NCI-H2081 treated with DMSO at 0.1 percent for 48 hours (cell line): ENCODE measurements around the gene CEBPG.

Source experiments
- DNase-seq: peaks from one replicate; lab custom pipeline; 2025; lab: John Stamatoyannopoulos, UW

CEBPG gene

DNA sequence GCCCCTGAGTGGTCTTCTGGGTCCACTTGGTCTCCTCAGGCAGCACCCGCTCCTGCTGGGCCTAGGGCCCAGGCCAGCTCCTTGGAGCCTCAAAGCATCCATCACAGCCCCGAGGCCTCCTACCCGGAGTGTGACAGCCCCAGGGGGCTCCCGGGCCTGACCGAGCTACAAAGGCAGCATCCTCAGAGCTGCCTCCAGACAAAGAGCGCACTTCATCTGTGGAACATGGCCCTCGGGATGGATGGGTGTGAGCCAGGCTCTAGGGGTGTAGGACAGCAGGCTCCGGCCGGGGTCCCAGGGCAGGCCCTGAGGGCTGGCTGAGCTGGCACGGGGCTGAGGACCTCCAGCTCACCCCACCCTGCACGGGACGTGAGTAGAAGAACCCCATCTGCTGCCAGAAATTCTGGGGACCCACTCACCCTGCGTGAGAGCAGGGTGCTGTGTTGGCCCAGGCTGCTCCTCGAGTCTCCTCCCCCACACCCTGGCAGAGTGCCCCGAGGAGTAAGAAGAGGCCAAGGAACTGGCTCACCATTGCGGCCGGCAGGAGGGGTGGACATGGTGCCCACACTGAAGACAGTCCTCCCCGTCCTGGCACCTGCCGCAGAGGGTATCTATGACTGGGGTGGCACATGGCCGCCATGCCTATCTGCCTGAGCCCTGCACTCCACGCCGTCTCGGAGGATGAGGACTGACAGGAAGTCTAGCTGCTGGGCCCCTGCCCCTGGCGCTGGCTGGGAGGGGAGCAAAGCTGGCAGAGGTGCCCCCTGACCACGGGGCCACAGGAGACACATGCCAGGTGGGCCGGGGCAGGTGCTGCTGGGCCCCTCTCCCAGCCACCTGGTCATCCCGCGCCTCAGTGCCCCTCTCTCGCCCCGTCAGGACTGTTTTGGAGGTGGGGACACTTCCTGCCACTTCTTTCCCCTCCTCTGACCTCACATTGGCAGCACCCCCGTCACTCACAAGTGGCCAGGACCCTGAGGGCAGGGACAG, 22.3 kb downstream of the CEBPG start:
- no peak for DNase-seq

DNA sequence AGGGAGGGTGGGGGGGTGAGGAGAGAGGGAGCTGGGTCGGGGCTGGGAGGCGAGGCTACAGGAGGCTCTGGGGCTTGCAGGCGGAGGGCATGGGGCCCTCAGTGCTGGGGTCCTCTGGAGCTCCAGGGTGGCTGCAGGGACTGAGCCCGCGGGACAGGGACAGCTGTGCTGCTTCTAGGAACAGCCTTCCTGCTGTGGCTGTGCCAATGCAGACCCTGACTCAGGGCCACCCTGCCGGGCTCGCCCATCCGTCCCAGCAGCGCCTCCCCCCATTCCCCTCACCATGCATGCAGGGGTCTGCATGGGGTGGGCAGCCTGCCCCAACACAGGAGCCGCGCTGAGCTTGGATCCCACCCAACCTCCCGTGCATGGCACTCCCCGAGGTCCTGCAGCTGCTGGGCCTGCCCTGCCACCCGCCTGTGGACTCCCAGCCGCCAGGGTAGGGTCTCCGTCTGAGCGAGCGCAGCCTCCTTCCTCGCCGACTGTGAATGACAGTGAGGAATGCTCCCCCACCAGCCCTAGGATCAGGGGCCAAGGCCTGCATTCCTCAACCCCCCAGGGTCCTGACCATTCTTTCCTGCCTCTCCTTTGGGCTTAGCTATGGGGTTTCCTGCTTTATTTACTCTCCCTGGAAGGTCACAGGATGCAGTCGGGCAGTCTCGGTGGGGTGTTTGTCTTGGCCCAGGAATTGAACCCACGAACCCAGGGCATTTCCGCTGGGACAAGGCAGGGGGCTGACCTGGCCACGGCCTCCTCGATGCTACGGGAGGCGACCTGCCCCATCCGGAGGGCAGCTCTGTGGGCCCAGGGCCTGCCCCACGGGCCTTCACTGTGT, 23.4 kb downstream of the CEBPG start:
- DNase-seq = no peak

- DNase-seq = no peak
These were observed 24.2 kb downstream of the CEBPG start for GRCh38 chr19:33397536-33398360.

- DNase-seq = no peak
These were observed 25.0 kb downstream of the CEBPG start for GRCh38 chr19:33398361-33399060.

GRCh38 chr19:33399081-33399744, 25.7 kb downstream of the CEBPG start:
- DNase-seq = no peak

DNA sequence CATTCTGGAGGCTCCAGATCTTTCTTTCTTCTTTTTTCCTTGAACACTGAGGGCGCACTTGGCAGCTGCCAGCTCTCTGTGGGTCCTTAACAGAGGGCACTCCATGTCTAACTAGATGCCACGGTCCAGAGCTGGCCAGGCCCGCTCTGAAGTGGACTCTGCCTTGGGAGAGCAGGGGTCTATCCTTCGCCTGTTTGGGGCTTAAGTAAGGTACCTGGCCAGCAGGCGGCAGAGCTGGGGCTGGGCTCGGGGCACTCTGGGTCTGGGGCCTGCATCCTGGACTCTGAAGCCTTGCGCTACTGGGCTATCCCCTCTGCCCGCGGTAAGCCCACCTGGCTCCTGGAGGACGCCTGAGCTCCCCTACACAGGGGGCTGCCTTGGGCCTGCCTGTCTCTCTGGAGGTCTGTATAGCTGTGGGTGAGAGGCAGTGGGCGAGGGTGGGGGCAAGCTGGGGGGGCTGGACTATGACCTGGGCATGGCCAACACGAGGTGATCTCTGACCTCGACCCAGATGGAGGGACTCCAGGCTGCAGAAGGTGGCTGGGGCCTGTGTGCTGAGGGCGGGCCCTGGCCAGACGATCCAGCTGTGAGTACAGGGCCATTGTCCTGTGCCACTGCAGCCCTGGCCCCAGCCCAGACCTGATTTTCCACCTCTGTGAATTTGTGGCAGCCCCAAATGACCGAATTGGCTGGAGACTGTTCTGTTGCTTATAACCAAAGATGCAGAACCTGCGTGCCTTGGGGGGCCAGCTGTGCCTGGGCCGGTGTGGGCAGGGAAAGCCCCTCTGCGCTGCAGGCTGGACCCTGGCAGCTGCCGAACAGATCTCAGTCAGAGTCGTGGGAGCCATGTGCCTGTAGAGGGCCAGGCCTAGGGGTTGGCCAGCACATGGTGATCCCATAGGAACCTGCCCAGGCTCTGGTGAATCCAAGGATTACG, 26.5 kb downstream of the CEBPG start:
- no peak for DNase-seq

- no peak for DNase-seq
These were observed 27.6 kb downstream of the CEBPG start for GRCh38 chr19:33400856-33401682.

DNA sequence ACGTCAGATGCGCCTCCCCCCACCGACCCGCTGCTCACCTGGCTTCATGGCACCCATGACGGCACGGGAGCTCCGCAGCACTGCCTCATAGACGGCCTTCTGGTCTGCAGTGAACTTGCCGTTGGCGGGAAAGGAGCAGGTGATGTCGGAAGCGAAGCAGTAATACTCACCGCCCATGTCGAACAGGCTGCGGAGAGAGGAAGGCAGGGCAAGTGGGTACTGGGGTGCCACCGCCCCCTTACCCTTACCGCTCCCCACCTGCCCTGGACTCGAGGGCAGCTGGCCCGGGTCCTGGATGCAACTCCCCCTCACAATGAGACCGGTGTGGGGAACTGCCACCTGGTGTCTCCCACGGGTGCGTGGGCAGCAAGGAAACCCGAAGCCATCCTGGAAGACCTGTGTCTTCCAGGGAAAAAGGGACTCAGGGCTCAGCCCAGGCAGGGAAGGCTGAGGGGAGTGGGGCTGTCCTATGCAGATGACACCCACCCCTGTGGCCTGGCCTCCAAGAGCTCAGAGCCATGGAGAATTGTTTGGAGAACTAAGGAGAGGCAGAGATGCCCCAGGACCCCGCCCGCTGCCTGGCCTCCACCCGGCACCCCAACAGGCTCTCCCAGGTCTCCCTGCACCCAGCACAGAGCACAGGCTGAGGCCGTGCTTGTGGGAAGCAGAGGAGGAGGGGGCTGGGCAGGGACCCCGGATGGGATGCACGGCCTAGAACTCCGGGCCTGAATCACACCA, 28.3 kb downstream of the CEBPG start:
- DNase-seq = no peak

GRCh38 chr19:33402421-33403220, 29.1 kb downstream of the CEBPG start:
- DNase-seq = no peak

DNA sequence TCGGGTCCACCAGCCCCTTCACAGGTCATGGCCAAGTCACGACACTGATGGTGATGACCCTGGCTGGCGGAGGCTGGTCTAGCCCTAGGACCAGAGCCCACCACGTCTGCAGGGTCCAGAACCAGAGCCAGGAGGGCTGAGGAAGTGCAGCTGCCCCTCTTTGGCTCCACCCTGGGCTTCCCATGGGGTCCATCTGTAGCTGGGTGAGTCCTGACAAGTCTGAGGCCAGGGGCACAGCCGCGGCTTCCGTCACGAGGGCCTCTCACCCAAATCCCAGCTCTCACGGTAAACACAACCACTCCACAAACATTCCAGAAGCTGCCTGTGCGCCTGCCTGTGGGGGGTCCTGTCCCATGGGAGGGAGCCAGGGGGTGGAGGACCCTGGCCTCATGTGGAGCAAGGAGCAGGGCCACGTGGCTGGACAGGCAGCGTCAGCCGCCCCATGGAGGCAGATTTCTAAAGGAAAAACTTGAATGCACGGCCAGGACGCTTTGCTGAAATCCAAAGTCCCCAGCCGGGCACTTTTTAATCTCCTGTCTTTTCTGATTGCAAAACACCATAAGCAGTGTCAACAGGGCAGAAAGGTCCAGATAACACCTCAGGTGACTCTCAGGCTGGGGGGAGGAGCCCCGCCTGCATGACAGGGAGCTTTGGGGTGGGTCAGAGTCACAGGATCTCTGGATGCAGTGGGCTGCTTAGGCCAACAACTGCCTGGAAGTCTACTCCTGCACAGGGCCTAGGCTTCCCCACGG, 29.9 kb downstream of the CEBPG start:
- DNase-seq = no peak

- no peak for DNase-seq
These were observed 30.4 kb downstream of the CEBPG start for GRCh38 chr19:33403973-33404304.

DNA sequence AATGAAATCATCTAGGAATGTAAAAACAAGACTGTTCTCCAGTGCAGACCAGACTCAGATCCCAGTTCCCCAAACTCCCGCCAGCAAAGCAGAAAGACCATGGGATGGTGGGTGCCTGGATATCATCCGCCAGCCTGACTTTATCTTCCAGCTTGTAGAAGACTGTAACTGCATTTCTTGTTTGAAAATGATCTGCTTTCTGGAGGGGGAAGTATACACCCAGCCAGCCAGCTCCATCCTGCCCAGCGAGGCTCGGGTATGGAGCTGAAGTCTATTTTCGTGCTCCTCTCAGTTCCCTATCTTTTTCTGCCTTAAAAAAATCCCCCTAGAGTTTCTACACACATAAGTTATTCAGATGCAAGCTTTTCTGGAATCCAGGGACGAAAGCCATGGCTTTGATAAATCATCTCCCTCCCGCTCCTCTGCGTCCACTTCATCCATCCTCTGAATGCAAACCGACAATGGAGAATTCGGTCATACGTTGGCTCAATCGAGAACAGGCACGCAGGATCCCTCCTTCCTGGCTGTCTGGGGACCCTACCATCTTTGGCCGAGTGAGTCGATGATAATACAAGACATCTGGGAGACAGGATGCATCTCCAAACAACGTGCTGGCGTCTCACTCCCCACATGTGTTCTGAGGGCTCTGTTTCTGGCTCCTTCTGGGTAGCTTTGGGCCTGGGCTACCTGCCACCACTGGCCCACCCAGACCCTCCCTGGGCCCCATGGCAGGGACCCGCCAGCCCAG, 31.2 kb downstream of the CEBPG start:
- no peak for DNase-seq

DNA sequence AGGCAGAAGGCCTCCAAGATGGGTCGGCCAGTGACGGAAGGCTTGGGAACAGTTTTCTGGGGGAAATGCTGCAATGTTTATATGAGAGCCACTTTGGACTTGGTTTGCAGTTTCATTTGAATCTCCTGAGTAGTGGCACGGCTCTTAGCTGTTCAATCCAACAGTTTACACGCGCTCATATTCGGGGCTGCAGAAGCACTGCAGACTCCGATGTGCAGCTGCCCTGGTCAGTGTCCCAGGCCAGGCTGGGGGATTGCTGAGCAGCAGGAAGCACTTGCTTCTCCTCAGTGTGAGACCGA, 31.7 kb downstream of the CEBPG start:
- no peak for DNase-seq

- DNase-seq = no peak
These were observed 32.3 kb downstream of the CEBPG start for GRCh38 chr19:33405553-33406461.

- DNase-seq = no peak
These were observed 33.1 kb downstream of the CEBPG start for GRCh38 chr19:33406521-33407139.
